ENCODE results near the gene IQSEC1. TPM values are rescaled to one million over a fixed set of nuclear protein-coding genes. Genes with fewer than 3 reads are reported as not detected.

Gene IQSEC1
- total and polyA plus RNA-seq, 10 of the 15 experiments (the other 5 are each of a cell fraction or from before 2014, with no cell fraction given): 0.92 to 55.2 (median 8.5) TPM

- BruUV-seq (replicated peaks): no TSS peak
- FAIRE-seq (no peak), DNase-seq (ENCODE audit: low read depth, low spot score) (no peak), ATAC-seq (no peak)
- Histone ChIP-seq H3K27ac (ENCODE audit: control insufficient read depth, insufficient read depth) (peak overlapping the region; percentile 75), H3K4me2 (ENCODE audit: control insufficient read depth, insufficient read depth) (peak overlapping the region; percentile 90), H3K36me3 (ENCODE audit: control insufficient read depth in 2 of 2, insufficient read depth in 2 of 2, low read length in 1 of 2) (no peaks in the 10 kb centered on the region), H4K20me1 (ENCODE audit: control insufficient read depth, insufficient read depth) (no peaks in the 10 kb centered on the region), H3K27me3 (replicated peaks in 1 of 2; ENCODE audit: control insufficient read depth in 2 of 2, insufficient read depth in 2 of 2, low read length in 1 of 2) (no peaks in the 10 kb centered on the region), H3K79me2 (ENCODE audit: control insufficient read depth, insufficient read depth, low read length) (no peaks in the 10 kb centered on the region), H3K4me1 (ENCODE audit: control insufficient read depth, insufficient read depth, low read length) (peaks cover 52% of the 10 kb centered on the region), H3K9ac (ENCODE audit: control insufficient read depth, insufficient read depth, low read length) (no peak overlapping the region; the same call in 1 of the 2 replicates), H2AFZ (ENCODE audit: control insufficient read depth, low read depth, low read length) (no peak overlapping the region), H3K4me3 (no peak overlapping the region), H3K9me3 (replicated peaks; ENCODE audit: control insufficient read depth, insufficient read depth, low read length) (no peaks in the 10 kb centered on the region; the same call in 2 of the 3 replicates)
- CTCF ChIA-PET: interaction anchor here (0.9 to 14.3 kb wide), 12 partner anchors 13 to 205 kb away, joined by 3 to 271 read pairs (median 4); partner anchors contain the start of gene RPL32
- TF ChIP-seq SP1 (IDR thresholded peaks at IDR 0.05; ENCODE audit: low read depth, low read length): no peak
- no peak for TF ChIP-seq CBX5 (IDR thresholded peaks at IDR 0.05; ENCODE audit: low read depth)
- no peak for TF ChIP-seq ZNF24 (IDR thresholded peaks at IDR 0.05)
- POLR2A ChIA-PET: interaction anchor here (0.5 to 1.4 kb wide), 2 partner anchors 43 to 308 kb away, joined by 3 to 13 read pairs; no protein-coding TSS in a partner anchor
- intact Hi-C loops (cut with micrococcal nuclease; ENCODE audit: unreplicated experiment) (no loop called here), in situ Hi-C loops (cut with MboI) (no loop called here)
- RAD21 ChIA-PET (ENCODE audit: unreplicated experiment): interaction anchor here (0.9 to 1.6 kb wide), 5 partner anchors 16 to 109 kb away, joined by 4 to 5 read pairs (median 4); partner anchors contain the start of gene RPL32
- 95% methylated on average over 12 of the region's 12 CpGs for WGBS (ENCODE audit: insufficient coverage, insufficient replicate concordance, low lambda C conversion rate, missing lambda C conversion rate)
- SMC1A ChIA-PET (ENCODE audit: uncharacterized antibody, unreplicated experiment): interaction anchor here (0.9 to 8.4 kb wide), 4 partner anchors 11 to 160 kb away, joined by 3 to 103 read pairs (median 4); no protein-coding TSS in a partner anchor
These were observed 186.5 kb downstream of the IQSEC1 start for GRCh38 chr3:12886736-12887135.

- SMC1A ChIA-PET (ENCODE audit: uncharacterized antibody, unreplicated experiment): interaction anchor here (2.1 to 8.4 kb wide), 2 partner anchors 18 to 161 kb away, joined by 4 to 103 read pairs; no protein-coding TSS in a partner anchor
- Histone ChIP-seq H2AFZ (ENCODE audit: control insufficient read depth, low read depth, low read length) (peak overlapping the region; percentile 40), H4K20me1 (ENCODE audit: control insufficient read depth, insufficient read depth) (no peaks in the 10 kb centered on the region), H3K4me3 (no peak overlapping the region), H3K9me3 (replicated peaks; ENCODE audit: control insufficient read depth, insufficient read depth, low read length) (no peaks in the 10 kb centered on the region; the same call in 2 of the 3 replicates), H3K79me2 (ENCODE audit: control insufficient read depth, insufficient read depth, low read length) (no peaks in the 10 kb centered on the region), H3K4me2 (ENCODE audit: control insufficient read depth, insufficient read depth) (peak overlapping the region; percentile 90), H3K27me3 (replicated peaks in 1 of 2; ENCODE audit: control insufficient read depth in 2 of 2, insufficient read depth in 2 of 2, low read length in 1 of 2) (no peaks in the 10 kb centered on the region), H3K27ac (ENCODE audit: control insufficient read depth, insufficient read depth) (peak overlapping the region; percentile 75), H3K36me3 (ENCODE audit: control insufficient read depth in 2 of 2, insufficient read depth in 2 of 2, low read length in 1 of 2) (no peaks in the 10 kb centered on the region), H3K9ac (ENCODE audit: control insufficient read depth, insufficient read depth, low read length) (peak overlapping the region; percentile 45; the same call in 1 of the 2 replicates), H3K4me1 (ENCODE audit: control insufficient read depth, insufficient read depth, low read length) (peaks cover 50% of the 10 kb centered on the region)
- BruUV-seq (replicated peaks): no TSS peak
- RAD21 ChIA-PET (ENCODE audit: unreplicated experiment): interaction anchor here (1.0 to 2.2 kb wide), 4 partner anchors 15 to 98 kb away, joined by 4 to 6 read pairs (median 4); partner anchors contain the start of gene RPL32
- intact Hi-C loops (cut with micrococcal nuclease; ENCODE audit: unreplicated experiment) (no loop called here), in situ Hi-C loops (cut with MboI) (no loop called here)
- FAIRE-seq (peak; percentile 84), DNase-seq (ENCODE audit: low read depth, low spot score) (no peak), ATAC-seq (peak; percentile 81)
- WGBS (ENCODE audit: insufficient coverage, insufficient replicate concordance, low lambda C conversion rate, missing lambda C conversion rate): 2% methylated on average over 10 of the region's 10 CpGs
- POLR2A ChIA-PET: interaction anchor here (0.9 to 1.6 kb wide), 3 partner anchors 10 to 45 kb away, joined by 3 read pairs; partner anchors contain the start of gene RPL32
- CTCF ChIA-PET: interaction anchor here (1.0 to 14.3 kb wide), 10 partner anchors 12 to 162 kb away, joined by 3 to 271 read pairs (median 4); partner anchors contain the start of gene RPL32
- peak; percentile 61; the same call in 1 of the 2 replicates for TF ChIP-seq TCF3 (IDR thresholded peaks at IDR 0.05; ENCODE audit: borderline replicate concordance, insufficient read depth, low read depth, low read length)
- TF ChIP-seq TCF12 (IDR thresholded peaks at IDR 0.05; ENCODE audit: low read depth, low read length): 0 out of 2 replicates have a peak, but pooled peaks have one; percentile 10
- TF ChIP-seq SREBF1 (IDR thresholded peaks at IDR 0.05; ENCODE audit: low read length): no peak
- TF ChIP-seq POLR2AphosphoS2 (IDR thresholded peaks at IDR 0.05; ENCODE audit: low read depth, low read length): no peak
- TF ChIP-seq E2F4 (IDR thresholded peaks at IDR 0.05; ENCODE audit: low read depth, low read length): no peak
- TF ChIP-seq MTA2 (IDR thresholded peaks at IDR 0.05; ENCODE audit: low read depth): peak; percentile 39
- TF ChIP-seq BHLHE40 (IDR thresholded peaks at IDR 0.05; ENCODE audit: borderline replicate concordance in 1 of 2, low read depth in 2 of 2, low read length in 1 of 2): peak; percentile 85 to 93
- TF ChIP-seq SMAD5 (IDR thresholded peaks at IDR 0.05; ENCODE audit: low read depth): no peak
- TF ChIP-seq EED (IDR thresholded peaks at IDR 0.05; ENCODE audit: low read depth): 0 out of 2 replicates have a peak, but pooled peaks have one; percentile 37
- TF ChIP-seq RUNX3 (IDR thresholded peaks at IDR 0.05; ENCODE audit: low read length): peak; percentile 68
These were observed 187.0 kb downstream of the IQSEC1 start for GRCh38 chr3:12886106-12886679.

All from GM12878 (cell line).